ENCODE measurements around the gene FBXL19.
"Not testable (repeated sequence)": the region's sequence is repeated elsewhere in the genome, so short reads cannot be mapped to it uniquely, and the experiment has no call there.

FBXL19 gene

DNA sequence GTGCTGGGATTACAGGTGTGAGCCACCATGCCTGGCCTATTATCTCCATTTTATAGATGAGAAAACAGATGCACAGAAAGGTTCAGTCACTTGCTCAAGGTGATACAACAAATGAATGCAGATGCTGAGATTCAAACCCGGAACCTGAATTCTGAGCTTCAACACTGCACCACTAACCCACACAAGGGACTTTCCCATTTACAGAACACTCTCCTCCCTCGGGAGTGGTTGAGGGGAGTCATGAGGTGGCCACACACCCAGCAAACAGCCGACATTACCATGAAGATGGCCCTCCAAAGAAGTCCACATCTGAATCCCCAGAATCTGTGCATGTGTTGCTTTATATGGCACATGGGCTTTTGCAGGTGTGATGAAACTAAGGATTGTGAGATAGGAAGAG lies 38.6 kb upstream of the FBXL19 start:
- Histone ChIP-seq H3K4me2 (peak overlapping the region in 4 of 11 experiments; percentile 6 to 25 (median 14); a peak in 4 of 22 replicates), H3K9me3 (replicated peaks in 1 of 11) (no peaks in the 10 kb centered on the region), H3K4me3 (no peak overlapping the region), H4K20me1 (peaks cover 0 to 22% (median 11%) of the 10 kb centered on the region in 11 experiments; a peak in 10 of 22 replicates), H3K4me1 (peaks cover 6 to 29% (median 21%) of the 10 kb centered on the region in 10 experiments; a peak in 17 of 20 replicates), H3K27me3 (no peaks in the 10 kb centered on the region), H3K27ac (no peak overlapping the region), H3K36me3 (peaks cover 54 to 98% (median 83%) of the 10 kb centered on the region in 11 experiments), H3K9ac (peak overlapping the region in 1 of 11 experiments; percentile 13; a peak in 2 of 22 replicates)
- no peak for TF ChIP-seq Cebpa-rat (IDR thresholded peaks at IDR 0.05)

DNA sequence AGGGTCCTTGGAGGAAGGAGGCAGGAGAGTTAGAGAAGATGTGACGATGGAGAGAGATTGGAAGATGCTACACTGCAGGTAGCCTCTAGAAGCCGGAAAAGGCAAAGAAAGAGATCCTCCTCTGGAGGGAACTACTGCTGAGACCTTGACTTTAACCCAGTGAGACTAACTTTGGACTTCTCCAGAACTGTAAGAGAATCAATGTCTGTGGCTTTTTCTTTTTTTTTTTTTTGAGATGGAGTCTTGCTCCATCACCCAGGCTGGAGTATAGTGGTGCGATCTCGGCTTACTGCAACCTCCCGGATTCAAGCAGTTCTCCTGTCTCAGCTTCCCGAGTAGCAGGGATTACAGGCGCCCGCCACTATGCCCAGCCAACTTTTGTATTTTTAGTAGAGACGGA lies 38.2 kb upstream of the FBXL19 start:
- no peaks in the 10 kb centered on the region for H3K27me3 ChIP-seq
- H3K9ac ChIP-seq, result peak overlapping the region in 1 of 11 experiments; percentile 13; a peak in 1 of 22 replicates
- no peaks in the 10 kb centered on the region for H3K9me3 ChIP-seq (replicated peaks in 1 of 11)
- peak overlapping the region in 1 of 11 experiments; percentile 13; a peak in 1 of 22 replicates for H3K4me2 ChIP-seq
- no peak overlapping the region for H3K4me3 ChIP-seq
- H4K20me1 ChIP-seq, result peaks cover 0 to 22% (median 11%) of the 10 kb centered on the region in 11 experiments; a peak in 10 of 22 replicates
- no peak overlapping the region for H3K27ac ChIP-seq
- peaks cover 6 to 29% (median 21%) of the 10 kb centered on the region in 10 experiments; a peak in 17 of 20 replicates for H3K4me1 ChIP-seq
- TF ChIP-seq Cebpa-rat (IDR thresholded peaks at IDR 0.05), result no peak
- H3K36me3 ChIP-seq, result peaks cover 59 to 98% (median 83%) of the 10 kb centered on the region in 11 experiments

DNA sequence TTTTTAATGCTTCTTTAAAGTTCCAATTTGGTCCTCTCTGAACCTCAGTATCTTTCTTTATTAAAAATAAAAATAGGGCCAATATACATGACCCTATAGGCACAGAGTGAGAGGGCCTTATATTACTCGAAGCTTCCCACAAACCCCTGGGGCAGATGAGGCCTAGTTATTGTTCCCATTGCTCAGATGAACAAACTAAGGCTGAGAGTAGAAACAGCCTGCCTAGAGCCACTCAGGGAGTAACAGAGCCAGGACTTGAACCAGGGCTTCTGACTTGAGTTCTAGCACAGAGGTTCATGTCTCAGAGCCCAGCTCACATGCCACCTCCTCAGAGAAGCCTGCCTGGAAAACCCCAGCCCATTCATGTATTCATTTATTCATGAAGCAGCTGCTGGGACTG lies 37.2 kb upstream of the FBXL19 start:
- H4K20me1 ChIP-seq, result peaks cover 0 to 22% (median 11%) of the 10 kb centered on the region in 11 experiments; a peak in 11 of 22 replicates
- no peaks in the 10 kb centered on the region for H3K27me3 ChIP-seq
- H3K4me2 ChIP-seq, result no peak overlapping the region
- TF ChIP-seq Cebpa-rat (IDR thresholded peaks at IDR 0.05), result no peak
- H3K27ac ChIP-seq, result peak overlapping the region in 2 of 11 experiments; percentile 11 to 23; a peak in 1 of 22 replicates
- peak overlapping the region in 3 of 11 experiments; percentile 4 to 5 (median 5); a peak in 1 of 22 replicates for H3K9ac ChIP-seq
- no peak overlapping the region for H3K4me3 ChIP-seq
- H3K4me1 ChIP-seq, result peaks cover 6 to 29% (median 21%) of the 10 kb centered on the region in 10 experiments; a peak in 17 of 20 replicates
- peaks cover 61 to 98% (median 86%) of the 10 kb centered on the region in 11 experiments for H3K36me3 ChIP-seq
- H3K9me3 ChIP-seq (replicated peaks in 1 of 11), result no peaks in the 10 kb centered on the region

- H3K4me3 ChIP-seq, result no peak overlapping the region
- H3K27ac ChIP-seq, result peak overlapping the region in 6 of 11 experiments; percentile 2 to 46 (median 22); a peak in 4 of 22 replicates
- no peak for TF ChIP-seq Cebpa-rat (IDR thresholded peaks at IDR 0.05)
- no peaks in the 10 kb centered on the region for H3K27me3 ChIP-seq
- no peaks in the 10 kb centered on the region for H3K9me3 ChIP-seq (replicated peaks in 1 of 11)
- peaks cover 12 to 25% (median 22%) of the 10 kb centered on the region in 10 experiments for H3K4me1 ChIP-seq
- H3K4me2 ChIP-seq, result no peak overlapping the region
- peaks cover 0 to 19% (median 3%) of the 10 kb centered on the region in 11 experiments; a peak in 10 of 22 replicates for H4K20me1 ChIP-seq
- peak overlapping the region in 5 of 11 experiments; percentile 1 to 42 (median 16); a peak in 8 of 22 replicates for H3K9ac ChIP-seq
- peaks cover 70 to 95% (median 81%) of the 10 kb centered on the region in 11 experiments for H3K36me3 ChIP-seq
Observed at GRCh38 chr16:30887927-30888326, 35.4 kb upstream of the FBXL19 start.

- Histone ChIP-seq H3K9me3 (replicated peaks in 1 of 11) (no peaks in the 10 kb centered on the region), H3K9ac (peak overlapping the region in 5 of 11 experiments; percentile 10 to 44 (median 34); a peak in 4 of 22 replicates), H3K36me3 (peaks cover 70 to 87% (median 79%) of the 10 kb centered on the region in 11 experiments), H3K4me3 (no peak overlapping the region), H3K4me2 (no peak overlapping the region), H4K20me1 (peaks cover 0 to 24% (median 0%) of the 10 kb centered on the region in 11 experiments; a peak in 7 of 22 replicates), H3K4me1 (peaks cover 12 to 27% (median 24%) of the 10 kb centered on the region in 10 experiments), H3K27me3 (no peaks in the 10 kb centered on the region), H3K27ac (no peak overlapping the region; a peak in 1 of 22 replicates)
- no peak for TF ChIP-seq Cebpa-rat (IDR thresholded peaks at IDR 0.05)
Observed at GRCh38 chr16:30888856-30889499, 34.4 kb upstream of the FBXL19 start.

DNA sequence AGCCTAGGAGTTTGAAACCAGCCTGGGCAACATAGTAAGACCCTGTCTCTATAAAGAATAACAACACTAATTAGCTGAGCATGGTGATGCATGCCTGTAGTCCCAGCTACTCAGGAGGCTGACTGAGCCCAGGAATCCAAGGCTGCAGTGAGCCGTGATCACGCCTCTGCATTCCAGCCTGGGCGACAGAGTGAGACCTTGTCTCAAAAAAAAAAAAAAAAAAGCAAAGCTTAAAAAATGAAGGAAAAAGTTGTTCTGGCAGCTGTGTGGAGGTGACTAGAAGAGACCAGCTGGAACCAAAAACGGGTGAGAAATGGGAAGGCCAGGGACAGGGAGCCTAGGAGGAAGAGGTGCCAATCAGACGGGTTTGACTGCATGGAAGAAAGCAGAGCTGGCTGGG lies 33.7 kb upstream of the FBXL19 start:
- peaks cover 18 to 31% (median 25%) of the 10 kb centered on the region in 10 experiments for H3K4me1 ChIP-seq
- H4K20me1 ChIP-seq, result peaks cover 0 to 24% (median 0%) of the 10 kb centered on the region in 11 experiments; a peak in 7 of 22 replicates
- no peak overlapping the region for H3K27ac ChIP-seq
- peak overlapping the region in 2 of 11 experiments; percentile 23 to 44; a peak in 1 of 22 replicates for H3K9ac ChIP-seq
- H3K9me3 ChIP-seq (replicated peaks in 1 of 11), result no peaks in the 10 kb centered on the region
- H3K4me3 ChIP-seq, result no peak overlapping the region
- H3K27me3 ChIP-seq, result no peaks in the 10 kb centered on the region
- H3K4me2 ChIP-seq, result no peak overlapping the region
- TF ChIP-seq Cebpa-rat (IDR thresholded peaks at IDR 0.05), result no peak
- H3K36me3 ChIP-seq, result peaks cover 68 to 80% (median 71%) of the 10 kb centered on the region in 11 experiments

GRCh38 chr16:30891043-30891823 lies 32.1 kb upstream of the FBXL19 start:
- H3K9ac ChIP-seq; H3K9me3 ChIP-seq (replicated peaks in 1 of 11); H3K27me3 ChIP-seq; H3K27ac ChIP-seq; H3K4me2 ChIP-seq; H3K4me3 ChIP-seq: not testable (repeated sequence)
- Histone ChIP-seq H3K4me1 (peaks cover 24 to 42% (median 33%) of the 10 kb centered on the region in 10 experiments), H3K36me3 (peaks cover 53 to 65% (median 56%) of the 10 kb centered on the region in 11 experiments), H4K20me1 (peaks cover 0 to 24% (median 0%) of the 10 kb centered on the region in 11 experiments; a peak in 7 of 22 replicates)

- peaks cover 36 to 49% (median 40%) of the 10 kb centered on the region in 11 experiments for H3K36me3 ChIP-seq
- peak overlapping the region; percentile 71 to 89 (median 78) for H3K4me3 ChIP-seq
- peak overlapping the region; percentile 88 to 94 (median 92) for H3K9ac ChIP-seq
- peaks cover 37 to 51% (median 47%) of the 10 kb centered on the region in 10 experiments for H3K4me1 ChIP-seq
- no peak for TF ChIP-seq Cebpa-rat (IDR thresholded peaks at IDR 0.05)
- H3K27me3 ChIP-seq, result no peaks in the 10 kb centered on the region
- peaks cover 0 to 19% (median 0%) of the 10 kb centered on the region in 11 experiments; a peak in 6 of 22 replicates for H4K20me1 ChIP-seq
- peak overlapping the region; percentile 82 to 90 (median 88); a peak in 20 of 22 replicates for H3K27ac ChIP-seq
- peak overlapping the region; percentile 80 to 100 (median 99) for H3K4me2 ChIP-seq
- no peaks in the 10 kb centered on the region for H3K9me3 ChIP-seq (replicated peaks in 1 of 11)
Observed at GRCh38 chr16:30892670-30893416, 30.5 kb upstream of the FBXL19 start.
